ENCODE results near the gene PSMC1. TPM values are rescaled to one million over a fixed set of nuclear protein-coding genes. Genes with fewer than 3 reads are reported as not detected.

Gene PSMC1
- total and polyA plus RNA-seq, 8 donors, result 64.3 to 118 (median 107) TPM

DNA sequence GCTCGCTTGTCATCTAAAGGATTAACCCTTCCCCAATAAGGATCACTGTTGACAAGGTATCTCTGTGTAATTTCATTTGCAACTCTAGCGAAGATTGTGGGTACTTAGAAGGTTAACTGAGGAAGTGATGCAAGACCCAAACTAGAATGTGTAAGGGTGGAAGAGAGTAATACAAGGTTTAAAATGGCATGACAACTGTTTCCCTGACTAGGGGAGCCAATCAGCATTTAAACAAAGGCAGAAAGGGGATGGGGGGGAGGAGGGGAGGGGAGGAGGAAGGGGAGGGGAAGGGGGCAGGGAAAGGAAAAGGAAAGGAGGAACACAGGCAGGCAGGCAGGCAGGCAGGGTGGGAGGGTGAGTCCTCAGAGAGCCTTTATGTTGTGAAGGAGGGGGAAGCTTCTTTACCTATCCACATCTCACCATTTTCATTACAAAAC is 44.3 kb downstream of the PSMC1 start:
- ATAC-seq (peak; percentile 34), DNase-seq (no peak)
- Histone ChIP-seq H3K36me3 (peaks cover 0 to 59% of the 10 kb centered on the region in 2 donors), H3K27ac (peak overlapping the region in 1 of 2 donors; percentile 79), H3K9me3 (no peaks in the 10 kb centered on the region), H3K27me3 (no peaks in the 10 kb centered on the region), H3K4me1 (peaks cover 0 to 46% of the 10 kb centered on the region in 2 donors), H3K4me3 (no peak overlapping the region)
- TF ChIP-seq, protein P1, sequence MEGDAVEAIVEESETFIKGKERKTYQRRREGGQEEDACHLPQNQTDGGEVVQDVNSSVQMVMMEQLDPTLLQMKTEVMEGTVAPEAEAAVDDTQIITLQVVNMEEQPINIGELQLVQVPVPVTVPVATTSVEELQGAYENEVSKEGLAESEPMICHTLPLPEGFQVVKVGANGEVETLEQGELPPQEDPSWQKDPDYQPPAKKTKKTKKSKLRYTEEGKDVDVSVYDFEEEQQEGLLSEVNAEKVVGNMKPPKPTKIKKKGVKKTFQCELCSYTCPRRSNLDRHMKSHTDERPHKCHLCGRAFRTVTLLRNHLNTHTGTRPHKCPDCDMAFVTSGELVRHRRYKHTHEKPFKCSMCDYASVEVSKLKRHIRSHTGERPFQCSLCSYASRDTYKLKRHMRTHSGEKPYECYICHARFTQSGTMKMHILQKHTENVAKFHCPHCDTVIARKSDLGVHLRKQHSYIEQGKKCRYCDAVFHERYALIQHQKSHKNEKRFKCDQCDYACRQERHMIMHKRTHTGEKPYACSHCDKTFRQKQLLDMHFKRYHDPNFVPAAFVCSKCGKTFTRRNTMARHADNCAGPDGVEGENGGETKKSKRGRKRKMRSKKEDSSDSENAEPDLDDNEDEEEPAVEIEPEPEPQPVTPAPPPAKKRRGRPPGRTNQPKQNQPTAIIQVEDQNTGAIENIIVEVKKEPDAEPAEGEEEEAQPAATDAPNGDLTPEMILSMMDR (IDR thresholded peaks at IDR 0.05), result no peak
- intact Hi-C loops (cut with DNase I), result no loop called here

DNA sequence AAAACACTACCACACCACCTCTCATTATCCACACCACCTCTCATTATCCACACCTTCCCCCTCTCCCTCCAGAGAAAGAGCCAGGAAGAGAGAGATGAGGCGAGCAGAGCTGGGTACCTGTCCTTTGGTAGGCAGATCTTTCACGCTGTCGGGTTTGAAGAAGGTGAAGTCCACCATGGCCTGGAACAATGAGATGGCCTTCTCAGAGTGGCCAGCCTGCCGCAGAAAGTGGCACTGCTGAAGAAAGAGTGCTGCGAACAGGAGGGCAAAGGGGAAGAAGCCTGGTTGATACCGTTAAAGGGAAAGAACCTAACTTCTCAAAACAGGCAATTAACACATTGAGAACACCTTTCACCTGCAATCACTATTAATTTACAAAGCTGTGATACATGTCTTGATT is 44.8 kb downstream of the PSMC1 start:
- Histone ChIP-seq H3K4me3 (no peak overlapping the region), H3K4me1 (peaks cover 0 to 41% of the 10 kb centered on the region in 2 donors), H3K27ac (peak overlapping the region in 1 of 2 donors; percentile 79), H3K9me3 (no peaks in the 10 kb centered on the region), H3K27me3 (no peaks in the 10 kb centered on the region), H3K36me3 (peaks cover 0 to 62% of the 10 kb centered on the region in 2 donors)
- no peak for ATAC-seq
- DNase-seq, result no peak
- intact Hi-C loops (cut with DNase I), result no loop called here
- TF ChIP-seq, protein P1 (IDR thresholded peaks at IDR 0.05), result no peak

DNA sequence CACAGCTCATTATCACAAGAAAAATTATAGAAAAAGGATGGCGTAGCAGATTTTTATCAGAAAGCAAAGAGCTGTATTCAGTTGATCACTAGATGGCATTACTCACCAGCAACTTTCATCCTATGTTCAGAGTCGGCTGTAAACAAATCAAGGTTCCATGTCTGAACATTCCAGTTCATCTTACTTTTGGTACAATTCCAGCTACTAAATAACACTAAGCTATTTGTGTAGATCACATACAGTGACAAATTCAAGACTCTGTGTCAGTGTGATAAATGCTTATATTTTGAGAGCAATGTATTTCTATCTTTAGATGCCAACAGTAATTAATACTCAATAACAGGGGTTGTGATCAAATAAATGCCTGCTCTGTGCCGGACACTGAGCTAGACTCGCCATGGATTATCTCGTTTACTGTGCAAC is 45.3 kb downstream of the PSMC1 start:
- DNase-seq, result peak in 2 of 4 donors; percentile 38 to 65
- intact Hi-C loops (cut with DNase I), result no loop called here

DNA sequence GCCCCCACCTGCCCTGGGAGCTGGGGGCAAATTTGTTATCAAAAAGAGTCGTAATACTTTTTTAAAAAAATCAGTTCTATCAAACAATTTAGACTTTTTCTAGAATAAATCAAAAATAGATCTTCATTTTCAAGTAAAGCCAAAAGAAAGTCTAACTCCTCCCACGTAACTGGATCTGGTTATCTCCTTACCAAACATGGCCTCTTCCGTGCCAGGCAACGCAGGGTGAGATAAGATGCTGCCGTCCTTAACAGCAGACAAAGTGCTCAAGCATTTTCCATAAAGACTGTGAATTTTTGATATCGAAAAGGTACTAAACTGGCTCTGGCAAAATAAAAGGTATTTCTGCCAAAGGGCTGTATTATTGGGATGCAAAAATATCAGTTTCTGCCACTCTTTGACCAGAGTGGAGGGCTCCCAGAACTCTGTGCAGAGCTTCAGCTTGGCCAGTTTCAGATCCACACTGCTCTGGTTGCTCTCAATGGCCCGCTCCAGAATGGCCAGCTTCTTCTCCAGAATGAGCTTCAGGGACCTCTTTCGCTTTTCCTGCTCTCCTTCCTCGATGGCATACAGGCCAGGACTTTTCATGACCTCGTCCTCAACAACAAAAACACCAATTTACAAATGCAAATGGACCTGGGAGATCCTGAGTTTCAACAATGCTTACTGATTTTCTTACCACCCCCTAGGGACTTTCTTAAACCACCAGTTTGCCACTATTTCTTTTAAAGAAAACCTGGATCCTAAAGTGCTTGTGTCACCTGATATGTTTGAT is 46.4 kb downstream of the PSMC1 start:
- H3K36me3 ChIP-seq, result peaks cover 0 to 55% of the 10 kb centered on the region in 2 donors
- intact Hi-C loops (cut with DNase I), result no loop called here

More for the DNA sequence above, 45.3 kb downstream of the PSMC1 start:
- peak overlapping the region in 1 of 2 donors; percentile 79 for H3K27ac ChIP-seq
- peak; percentile 82 for ATAC-seq
- peaks cover 0 to 59% of the 10 kb centered on the region in 2 donors for H3K36me3 ChIP-seq
- H3K4me3 ChIP-seq, result no peak overlapping the region
- H3K27me3 ChIP-seq, result no peaks in the 10 kb centered on the region
- H3K9me3 ChIP-seq, result no peaks in the 10 kb centered on the region
- peaks cover 0 to 36% of the 10 kb centered on the region in 2 donors for H3K4me1 ChIP-seq
- TF ChIP-seq, protein P1 (IDR thresholded peaks at IDR 0.05), result peak in 1 of 2 donors; percentile 49

DNA sequence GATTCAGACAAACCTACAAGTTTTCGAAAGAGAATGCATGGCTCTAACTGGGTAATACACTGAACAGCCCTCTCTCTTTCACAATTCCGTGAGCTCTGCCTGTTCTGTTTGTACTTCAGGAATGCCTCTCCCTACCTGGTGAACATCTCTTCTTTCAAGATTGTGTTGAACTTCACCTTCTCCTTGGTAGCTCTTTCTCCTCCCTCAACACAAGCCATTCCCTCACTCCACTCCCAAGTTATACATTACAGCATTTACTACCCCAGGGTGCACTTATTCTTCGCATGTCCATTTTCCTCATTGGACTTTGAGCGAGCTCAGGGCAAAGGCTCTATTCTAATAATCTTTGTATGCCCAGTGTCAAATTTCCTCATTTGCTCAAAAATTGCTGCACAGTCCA is 47.1 kb downstream of the PSMC1 start:
- Histone ChIP-seq H3K27ac (no peak overlapping the region), H3K36me3 (peaks cover 0 to 57% of the 10 kb centered on the region in 2 donors)

More for the DNA sequence above, 46.4 kb downstream of the PSMC1 start:
- H3K9me3 ChIP-seq, result no peaks in the 10 kb centered on the region
- H3K4me1 ChIP-seq, result peaks cover 0 to 29% of the 10 kb centered on the region in 2 donors
- DNase-seq, result no peak
- no peak overlapping the region for H3K4me3 ChIP-seq
- no peak overlapping the region for H3K27ac ChIP-seq
- no peak for ATAC-seq
- no peaks in the 10 kb centered on the region for H3K27me3 ChIP-seq
- TF ChIP-seq, protein P1 (IDR thresholded peaks at IDR 0.05), result no peak

More for the DNA sequence above, 47.1 kb downstream of the PSMC1 start:
- intact Hi-C loops (cut with DNase I), result no loop called here
- Histone ChIP-seq H3K27me3 (no peaks in the 10 kb centered on the region), H3K4me1 (peaks cover 0 to 29% of the 10 kb centered on the region in 2 donors), H3K4me3 (no peak overlapping the region), H3K9me3 (no peaks in the 10 kb centered on the region)
- no peak for ATAC-seq
- no peak for DNase-seq
- TF ChIP-seq, protein P1 (IDR thresholded peaks at IDR 0.05), result no peak
